DMS 273 treated with DMSO at 0.1 percent for 48 hours (cell line): ENCODE data around the gene SYCN.
"Not testable (repeated sequence)": the region's sequence is repeated elsewhere in the genome, so short reads cannot be mapped to it uniquely, and the experiment has no call there.

ENCODE experiments used
- DNase-seq: peaks from one replicate; lab custom pipeline; 2025; lab: John Stamatoyannopoulos, UW

Gene SYCN

DNA sequence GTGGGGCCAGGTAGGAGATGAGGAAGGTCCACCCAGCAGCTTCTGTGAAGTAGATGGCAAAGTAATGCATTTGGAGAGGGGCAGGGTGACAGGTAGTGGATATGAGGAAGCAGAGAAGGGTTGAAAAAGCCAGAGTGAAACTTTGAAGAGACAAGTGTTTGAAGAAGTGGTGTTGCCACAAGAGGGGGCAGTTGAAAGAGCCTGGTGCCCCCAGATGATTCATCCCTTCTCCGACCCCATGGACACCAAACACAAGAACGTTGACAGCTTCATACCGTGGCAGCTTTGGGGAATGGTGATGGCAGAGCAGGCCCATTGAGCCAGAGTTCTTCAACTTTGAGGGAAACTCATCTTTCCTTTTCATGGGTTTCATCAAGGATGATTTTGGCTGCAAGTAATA, 20.8 kb upstream of the SYCN start:
- no peak for DNase-seq

DNA sequence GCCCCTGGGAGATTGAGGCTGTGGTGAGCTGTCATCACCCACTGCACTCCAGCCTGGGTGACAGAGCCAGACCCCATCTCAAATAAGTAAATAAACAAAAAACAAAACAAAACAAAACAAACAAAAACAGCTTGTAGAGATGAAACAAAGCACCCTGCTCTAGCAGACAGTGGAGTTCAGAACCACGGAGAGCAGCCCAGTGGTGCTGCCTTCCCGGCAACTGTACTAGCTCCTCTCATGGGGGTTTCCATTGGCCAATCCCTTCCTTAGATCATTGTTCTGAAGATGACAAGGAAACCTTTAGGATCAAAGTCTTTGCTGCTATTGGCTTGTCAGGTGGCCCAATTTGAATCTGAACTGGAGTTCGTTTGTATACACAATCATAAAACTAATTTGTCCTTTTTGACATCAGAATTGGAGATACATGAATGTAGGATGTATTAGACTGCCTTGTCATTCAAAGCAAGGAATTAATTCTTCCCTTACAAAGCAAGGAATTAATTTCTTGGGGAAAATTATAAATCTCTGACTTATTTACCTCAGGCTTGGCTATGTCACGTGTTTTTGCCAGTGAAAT, 19.7 kb upstream of the SYCN start:
- no peak for DNase-seq

DNA sequence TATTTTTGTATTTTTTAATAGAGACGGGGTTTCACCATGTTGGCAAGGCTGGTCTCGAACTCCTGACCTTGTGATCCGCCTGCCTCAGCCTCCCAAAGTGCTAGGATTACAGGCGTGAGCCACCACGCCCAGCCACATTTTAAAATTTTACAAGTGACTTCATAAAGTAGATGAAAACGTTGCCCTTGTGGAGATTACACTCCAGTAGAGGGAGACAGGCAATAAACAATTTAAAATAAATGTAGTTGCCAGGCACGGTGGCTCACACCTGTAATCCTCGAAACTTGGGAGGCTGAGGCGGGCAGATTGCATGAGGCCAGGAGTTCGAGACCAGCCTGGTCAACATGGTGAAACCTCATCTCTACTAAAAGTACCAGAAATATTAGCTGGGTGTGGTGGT, 15.0 kb upstream of the SYCN start:
- DNase-seq = not testable (repeated sequence)

DNA sequence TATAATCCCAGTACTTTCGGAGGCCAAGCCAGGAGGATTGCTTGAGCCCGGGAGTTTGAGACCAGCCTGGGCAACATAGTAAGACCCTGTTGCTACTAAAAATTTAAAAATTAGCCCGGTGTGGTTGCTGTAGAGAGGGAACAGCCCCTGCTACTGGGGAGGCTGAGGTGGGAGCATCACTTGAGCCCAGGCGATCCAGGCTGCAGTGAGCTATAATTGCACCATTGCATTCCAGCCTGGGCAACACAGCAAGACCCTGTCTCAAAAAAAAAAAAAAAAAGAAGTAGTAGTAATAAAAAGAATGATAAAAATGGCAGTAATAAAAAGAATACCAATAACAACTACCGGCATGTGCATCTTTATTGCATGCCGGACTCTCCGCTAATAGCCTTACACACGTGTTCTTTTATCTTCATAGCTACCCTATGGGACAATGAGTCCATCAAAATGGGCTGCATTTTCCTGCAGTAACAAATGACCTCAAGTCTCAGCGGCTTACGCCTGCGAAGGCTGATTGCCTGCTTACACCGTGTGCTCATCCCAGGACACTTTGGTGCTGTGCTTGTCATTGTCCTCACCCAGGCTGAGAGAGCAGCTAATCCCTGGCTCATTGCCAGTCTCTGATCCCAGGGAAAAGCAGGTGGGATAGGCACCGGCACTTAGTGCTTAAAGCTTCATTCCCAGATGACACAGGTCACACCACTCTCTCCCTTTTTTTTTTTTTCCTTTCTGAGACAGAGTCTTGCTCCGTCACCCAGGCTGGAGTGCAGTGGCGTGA, 14.4 kb upstream of the SYCN start:
- no peak for DNase-seq

DNA sequence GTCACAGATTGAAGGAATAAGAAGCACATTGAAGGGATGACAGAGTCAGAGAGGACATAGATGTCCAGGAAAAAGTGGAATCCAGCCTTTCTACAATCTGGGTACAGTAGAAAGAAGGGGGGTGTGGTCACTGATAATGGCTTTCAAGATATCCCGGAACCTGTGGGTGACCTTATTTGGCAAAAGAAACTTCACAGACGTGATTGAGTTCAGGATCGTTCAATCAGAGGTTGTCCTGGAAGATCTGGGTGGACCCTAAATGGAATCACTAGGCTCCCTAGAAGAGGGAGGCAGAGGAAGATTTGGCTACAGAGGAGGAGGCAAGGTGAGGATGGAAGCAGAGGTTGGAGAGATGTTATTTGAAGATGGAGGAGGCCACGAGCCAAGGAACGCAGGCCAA, 13.0 kb upstream of the SYCN start:
- DNase-seq = no peak

DNA sequence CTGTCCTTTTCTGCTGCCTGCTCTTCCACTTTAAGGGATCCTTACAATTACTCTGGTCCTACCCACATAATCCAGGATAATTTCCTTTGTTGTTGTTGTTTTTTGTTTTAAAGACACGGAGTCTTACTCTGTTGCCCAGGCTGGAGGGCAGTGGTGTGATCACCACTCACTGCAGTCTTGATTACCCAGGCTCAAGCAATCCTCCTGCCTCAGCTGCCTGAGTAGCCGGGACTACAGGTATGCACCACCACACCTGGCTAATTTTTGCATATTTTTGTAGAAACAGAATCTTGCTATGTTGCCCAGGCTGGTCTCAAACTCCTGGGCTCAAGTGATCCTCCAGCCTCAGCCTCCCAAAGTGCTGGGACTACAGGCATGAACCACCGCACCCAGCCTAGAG, 11.3 kb upstream of the SYCN start:
- not testable (repeated sequence) for DNase-seq

DNA sequence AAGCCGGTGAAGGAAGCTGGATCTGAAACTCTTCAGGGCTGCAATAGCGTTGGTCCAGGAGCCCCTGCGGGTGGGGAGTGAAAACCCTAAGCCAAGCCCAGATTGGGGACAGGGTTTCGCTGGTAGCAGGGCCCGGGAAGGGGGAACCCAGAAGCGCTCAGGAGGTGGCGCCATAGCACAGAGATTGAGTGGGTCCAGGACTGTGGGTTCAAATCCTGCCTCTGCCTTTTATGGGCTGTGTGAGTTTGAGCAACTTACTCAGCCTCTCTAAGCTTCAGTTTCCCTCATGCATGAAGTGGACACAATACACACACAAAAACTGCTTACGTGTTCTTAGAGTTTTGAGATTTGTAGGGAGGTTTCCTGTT, 8.3 kb upstream of the SYCN start:
- DNase-seq = no peak

DNA sequence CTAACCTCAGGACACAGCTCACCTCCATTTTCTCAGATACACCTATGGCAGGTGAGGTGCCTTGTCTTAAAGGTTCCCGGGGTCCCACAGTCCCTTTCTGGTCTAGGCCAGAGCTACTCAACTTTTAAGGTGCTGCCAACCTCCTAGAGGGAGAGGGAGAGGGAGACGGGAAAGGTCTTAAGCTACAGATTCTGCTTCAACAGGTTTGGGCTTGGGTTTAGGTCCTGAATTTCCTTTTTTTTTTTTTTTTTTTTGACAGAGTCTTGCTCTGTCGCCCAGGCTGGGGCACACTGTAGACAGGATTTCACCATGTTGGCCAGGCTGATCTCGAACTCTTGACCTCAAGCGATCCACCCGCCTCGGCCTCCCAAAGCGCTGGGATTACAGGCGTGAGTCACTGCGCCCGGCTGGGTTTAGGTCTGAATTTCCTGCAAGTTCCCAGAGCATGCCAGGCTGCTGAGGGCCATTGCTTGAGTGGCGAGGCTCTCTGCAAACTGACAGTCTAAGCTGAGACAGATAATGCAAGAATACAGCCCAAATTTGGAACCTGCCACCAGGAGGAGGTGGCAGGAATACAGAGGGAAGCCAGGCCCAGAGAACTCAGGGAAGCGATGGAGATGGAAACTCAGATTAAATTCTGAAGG, 7.8 kb upstream of the SYCN start:
- no peak for DNase-seq

DNA sequence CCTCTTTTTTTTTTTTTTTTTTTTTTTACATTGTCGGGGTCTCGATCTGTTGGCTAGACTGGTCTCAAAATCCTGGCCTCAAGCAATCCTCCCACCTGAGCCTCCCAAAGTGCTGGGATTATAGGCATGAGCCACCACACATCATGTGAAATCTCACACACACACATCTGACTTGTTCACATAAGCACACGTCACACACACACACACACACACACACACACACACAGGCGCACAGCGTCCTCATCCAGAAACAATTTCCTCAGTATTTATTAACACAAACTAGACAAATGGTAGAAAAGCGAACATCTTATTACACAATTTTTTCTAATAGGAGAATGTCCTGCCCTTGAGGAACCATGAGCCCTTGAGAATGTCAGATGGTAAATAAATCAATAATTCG, 5.1 kb upstream of the SYCN start:
- no peak for DNase-seq

DNA sequence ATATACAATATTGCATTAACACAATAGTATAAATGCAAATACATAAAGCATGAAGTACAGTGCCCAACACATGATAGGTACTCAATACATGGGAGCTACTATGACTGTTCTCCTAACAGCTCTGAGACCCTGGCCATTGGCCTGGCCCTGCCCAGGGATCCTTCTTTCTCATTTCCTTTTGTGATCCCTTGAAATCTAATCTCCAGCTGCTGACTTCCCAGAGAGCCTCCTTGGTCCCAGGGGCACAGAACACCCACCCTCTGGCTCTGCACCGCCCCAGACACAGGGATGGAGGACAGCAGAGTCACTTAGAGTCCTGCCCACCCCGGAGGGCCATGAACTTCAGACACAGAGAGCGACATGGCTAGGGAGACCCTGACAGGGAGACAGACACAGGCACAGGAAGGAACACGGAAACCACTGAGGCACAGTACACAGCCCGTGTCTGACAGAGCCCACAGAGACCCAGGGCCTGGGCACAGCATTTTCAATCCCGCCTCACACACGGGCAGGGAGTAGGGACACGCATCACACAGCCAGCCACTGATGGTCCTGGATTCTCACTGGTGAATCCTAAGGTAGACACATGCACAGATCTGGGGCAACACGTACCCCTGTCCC, 4.2 kb upstream of the SYCN start:
- no peak for DNase-seq

DNA sequence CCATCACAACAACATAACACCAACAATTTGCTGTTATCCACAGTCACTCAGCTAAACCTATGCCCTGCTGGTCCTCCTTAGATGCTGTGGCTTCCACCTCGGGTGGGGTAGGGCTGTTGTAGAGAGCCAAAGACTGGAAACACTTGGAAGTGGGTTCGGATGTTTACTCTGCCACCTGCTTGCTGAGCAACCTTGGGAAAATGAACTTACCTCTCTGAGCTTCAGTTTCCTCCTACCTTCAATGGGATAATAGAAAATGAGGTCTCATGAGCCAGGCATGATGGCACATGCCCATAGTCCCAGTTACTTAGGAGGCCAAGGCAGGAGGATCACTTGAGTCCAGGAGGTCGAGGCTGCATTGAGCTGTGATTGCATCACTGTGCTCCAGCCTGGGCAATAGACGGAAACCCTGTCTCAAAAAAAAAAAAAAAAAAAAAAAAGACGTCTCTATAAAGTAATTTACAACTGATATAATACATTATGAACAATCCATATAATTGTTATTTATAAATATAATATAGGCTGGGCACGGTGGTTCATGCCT, 3.3 kb upstream of the SYCN start:
- DNase-seq = no peak

DNA sequence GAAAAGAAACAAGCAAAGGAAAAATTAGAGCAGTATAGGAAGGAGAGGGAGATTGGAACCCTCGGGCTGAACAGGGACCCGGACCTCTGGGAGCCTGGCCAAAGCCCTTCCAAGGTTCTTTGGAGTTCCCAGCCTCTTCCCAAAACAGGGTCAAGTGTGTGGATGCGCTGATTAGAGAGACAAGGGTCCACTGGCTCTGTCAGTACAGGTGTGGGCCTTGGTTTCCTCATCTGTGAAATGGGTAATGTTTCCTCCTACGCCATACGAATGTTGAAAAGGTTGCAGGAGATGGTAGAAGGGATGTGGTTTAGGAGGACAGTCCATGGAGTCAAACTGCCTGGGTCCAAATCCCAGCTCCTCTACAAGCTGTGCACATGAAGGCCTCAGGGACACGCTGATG, 2.1 kb upstream of the SYCN start:
- no peak for DNase-seq

DNA sequence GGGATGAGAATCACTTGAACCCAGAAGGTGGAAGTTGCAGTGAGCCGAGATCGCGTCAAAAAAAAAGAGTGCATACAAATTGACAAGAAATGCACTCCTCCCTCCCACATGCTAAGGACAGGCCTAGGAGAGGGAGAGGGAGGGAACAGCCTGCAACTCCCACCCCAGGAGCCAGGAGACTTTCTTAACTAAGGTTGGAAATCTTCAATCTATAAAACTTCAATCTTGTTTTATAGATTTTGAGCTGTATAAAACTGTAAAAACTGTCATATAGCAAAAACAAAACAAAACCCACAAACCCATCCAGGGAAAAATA, 1.3 kb upstream of the SYCN start:
- no peak for DNase-seq

DNA sequence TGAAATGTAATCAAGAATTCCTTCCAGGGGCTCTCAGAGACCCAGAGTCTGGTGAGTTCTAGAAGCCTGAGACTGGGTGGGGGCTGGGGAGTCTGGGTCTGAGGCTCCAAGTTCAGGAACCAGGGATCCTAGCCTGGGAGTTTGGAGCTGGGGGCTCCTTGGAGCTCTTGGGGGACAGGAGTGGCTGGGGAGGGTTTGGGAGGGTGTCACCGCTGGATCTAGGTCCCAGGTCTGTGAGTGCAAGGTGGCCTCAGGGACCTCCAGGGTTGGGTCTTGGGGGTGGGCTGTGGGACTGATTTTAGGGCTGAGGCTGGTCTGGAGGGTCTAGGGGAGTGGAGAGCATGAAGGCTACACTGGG, 1.1 kb downstream of the SYCN start:
- DNase-seq = no peak

DNA sequence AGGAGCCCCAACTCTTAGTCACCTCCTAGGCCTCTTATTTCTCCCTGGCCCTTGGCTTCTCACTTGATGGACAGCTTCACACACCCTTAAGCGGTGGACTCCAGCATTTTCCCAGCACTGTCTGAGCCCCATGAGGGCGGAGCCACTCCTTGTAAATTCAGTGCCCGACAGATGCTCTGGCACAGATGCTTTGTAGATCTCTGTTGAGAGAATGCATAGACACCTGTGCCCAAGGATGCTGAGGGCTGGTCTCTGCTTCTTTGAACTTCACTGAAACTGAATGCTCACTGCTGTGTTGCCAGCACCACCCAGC, 3.3 kb downstream of the SYCN start:
- no peak for DNase-seq

DNA sequence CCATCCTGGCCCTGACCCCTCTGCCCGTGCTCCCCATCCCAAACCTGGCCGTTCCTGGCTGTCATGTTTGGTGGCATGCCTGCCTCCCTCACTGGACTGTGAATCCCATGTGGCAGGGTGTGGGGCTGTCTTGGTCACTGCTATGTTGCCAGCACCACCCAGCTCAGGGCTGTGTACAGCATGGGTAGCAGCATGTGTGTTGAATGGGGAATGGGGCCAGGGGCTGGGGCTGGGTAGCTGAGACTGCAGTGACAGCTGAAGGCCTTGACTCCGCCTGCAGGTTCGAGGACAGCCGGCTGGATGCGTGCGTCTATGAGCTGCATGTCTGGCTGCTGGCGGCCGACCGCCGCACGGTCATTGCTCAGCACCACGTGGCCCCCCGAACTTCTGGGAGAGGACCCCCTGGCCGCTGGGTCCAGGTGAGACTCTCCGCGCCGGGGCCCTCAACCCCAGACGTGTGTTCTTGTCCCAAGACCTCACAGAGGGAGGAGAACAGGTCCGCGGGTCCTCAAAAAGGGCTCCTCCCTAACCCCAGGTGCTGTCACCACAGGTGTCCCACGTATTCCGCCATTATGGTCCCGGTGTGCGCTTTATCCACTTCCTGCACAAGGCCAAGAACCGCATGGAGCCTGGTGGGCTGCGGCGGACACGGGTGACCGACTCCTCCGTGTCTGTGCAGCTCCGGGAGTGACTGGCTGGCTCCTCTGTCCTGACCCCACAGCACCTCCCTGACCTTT, 3.8 kb downstream of the SYCN start:
- no peak for DNase-seq

DNA sequence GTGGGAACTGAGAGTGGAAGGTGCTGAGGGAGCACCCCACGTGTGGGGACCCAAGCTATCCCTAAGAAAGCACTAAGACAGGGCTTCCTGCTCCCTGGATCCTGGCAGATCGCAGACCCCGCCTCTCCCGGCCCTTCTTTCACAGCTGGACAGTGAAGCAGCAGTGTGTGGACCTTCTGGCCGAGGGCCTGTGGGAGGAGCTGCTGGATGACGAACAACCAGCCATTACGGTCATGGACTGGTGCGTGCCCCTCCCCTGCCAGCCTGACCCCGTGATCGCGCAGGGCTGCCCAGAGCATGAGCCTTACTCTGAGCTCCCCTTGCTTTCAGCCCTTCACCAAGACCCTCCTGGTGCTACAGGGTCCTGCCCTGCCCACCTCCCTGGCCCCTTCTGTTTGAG, 5.0 kb downstream of the SYCN start:
- DNase-seq = no peak

DNA sequence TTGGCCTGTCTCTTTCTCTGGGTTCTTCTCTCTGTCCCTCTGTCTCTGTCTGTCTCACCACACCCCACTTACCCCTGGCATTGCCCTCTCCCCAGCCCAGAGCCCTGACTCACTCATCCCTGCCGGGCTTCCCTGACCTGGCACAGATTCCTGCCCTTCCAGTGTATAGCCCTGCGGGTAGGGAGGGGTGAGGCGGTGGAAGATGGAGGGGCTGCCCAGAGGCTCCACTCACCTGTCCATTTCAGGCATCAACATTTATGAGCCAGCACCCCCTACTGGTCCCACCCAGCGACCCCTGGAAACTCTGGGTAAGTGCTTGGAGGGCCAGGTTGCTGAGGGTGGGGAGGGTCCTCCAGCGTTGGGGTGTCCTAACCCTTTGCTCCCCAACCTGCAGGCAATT, 6.3 kb downstream of the SYCN start:
- no peak for DNase-seq

DNA sequence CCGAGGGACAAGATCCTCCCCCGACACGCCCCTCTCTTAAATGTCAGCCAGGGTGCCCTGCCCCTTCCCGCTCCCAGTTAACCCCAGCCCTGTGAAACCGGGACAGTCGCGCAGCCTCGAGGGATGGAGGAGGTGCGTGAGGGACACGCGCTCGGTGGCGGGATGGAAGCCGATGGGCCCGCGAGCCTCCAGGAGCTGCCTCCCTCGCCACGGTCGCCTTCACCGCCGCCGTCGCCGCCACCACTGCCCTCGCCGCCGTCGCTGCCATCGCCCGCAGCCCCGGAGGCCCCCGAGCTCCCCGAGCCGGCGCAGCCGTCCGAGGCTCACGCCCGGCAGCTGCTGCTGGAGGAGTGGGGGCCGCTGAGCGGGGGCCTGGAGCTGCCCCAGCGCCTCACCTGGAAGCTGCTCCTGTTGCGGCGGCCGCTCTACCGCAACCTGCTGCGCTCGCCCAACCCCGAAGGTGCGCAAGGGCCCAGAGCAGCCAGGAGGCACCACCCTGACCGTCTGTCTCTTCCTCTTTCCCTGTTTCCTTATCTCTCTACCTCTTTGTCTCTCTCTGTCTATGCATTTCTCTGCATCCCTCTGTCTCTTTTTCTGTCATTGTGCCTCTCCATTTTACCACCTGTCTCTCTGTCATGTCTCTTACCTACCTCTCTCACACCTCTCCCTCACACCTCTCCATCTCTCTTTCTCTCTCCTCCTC, 7.1 kb downstream of the SYCN start, which contains the start of gene NCCRP1:
Gene NCCRP1, plus strand, starts transcription at position 105 of the 703 bp plus-strand sequence. Its CDS starts 19 bp downstream, at position 124.
- no peak for DNase-seq

DNA sequence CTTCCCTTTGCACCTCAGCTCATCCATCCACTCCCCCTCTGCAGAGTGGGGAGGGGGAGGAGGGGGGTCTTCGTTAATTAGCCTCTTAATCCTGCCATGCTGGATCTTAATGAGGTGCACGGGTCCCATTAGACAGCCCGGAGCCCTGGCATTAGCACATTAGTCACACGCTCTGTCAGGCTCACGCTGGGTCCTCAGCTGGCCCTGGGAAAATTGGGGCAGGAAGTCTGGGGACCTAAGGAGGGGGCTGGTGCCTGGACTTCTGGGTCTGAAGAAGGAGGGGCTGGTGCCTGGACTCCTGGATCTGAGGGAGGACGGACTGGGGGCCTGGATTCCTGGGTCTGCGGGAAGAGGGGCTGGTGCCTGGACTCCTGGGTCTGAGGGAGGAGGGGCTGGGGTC, 7.7 kb downstream of the SYCN start:
- DNase-seq = no peak

DNA sequence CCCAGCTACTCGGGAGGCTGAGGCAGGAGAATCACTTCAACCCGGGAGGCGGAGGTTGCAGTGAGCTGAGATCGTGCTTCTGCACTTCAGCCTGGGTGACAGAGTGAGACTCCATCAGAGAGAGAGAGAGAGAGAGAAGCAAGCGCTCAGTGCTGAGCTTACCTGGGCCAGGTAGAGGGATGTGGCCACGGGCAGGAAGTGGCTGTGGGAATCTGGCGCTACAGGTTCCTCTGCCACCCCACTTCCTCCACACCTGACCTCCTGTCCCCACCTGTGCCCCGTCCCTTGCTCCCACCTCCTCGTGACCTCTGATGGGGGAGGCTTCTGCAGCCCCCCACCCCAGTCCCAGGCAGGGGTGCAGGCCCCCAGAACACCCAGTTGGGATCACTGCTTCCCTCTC, 8.3 kb downstream of the SYCN start:
- no peak for DNase-seq
